HCT116 (cell line): ENCODE data around the gene SIDT1. TPM values are rescaled to one million over a fixed set of nuclear protein-coding genes. Genes with fewer than 3 reads are reported as not detected.

Experiments
- ATAC-seq: fragments of 200-7000 bp; cut with Tn5 transposase; 2 replicates; pipeline ENCODE4 v1.9.1; 2020; ENCODE audit warnings: mild to moderate bottlenecking, moderate library complexity
- BruUV-seq: library from RNA; stranded (reverse); fragments of 400-500 nt; replicated peaks from 2 replicates; lab custom pipeline; 2021; lab: Mats Ljungman, UMichigan
- CTCF ChIA-PET: fragments of 300-600 bp; sonication (Branson Sonifier 250); formaldehyde crosslinking; loops from one replicate; lab custom pipeline; 2021; ENCODE audit warnings: antibody characterized with exemption; lab: Charles Lee
- POLR2A ChIA-PET: fragments of 300-600, 350-600 bp; sonication (Branson Sonifier 250); formaldehyde crosslinking; loops from one replicate; lab custom pipeline; 2021; ENCODE audit warnings: antibody characterized with exemption; lab: Charles Lee
- RAD21 ChIA-PET, 2 experiments: fragments of 300-600 bp; sonication (Branson Sonifier 250); formaldehyde crosslinking; loops; one replicate each; lab custom pipeline; 2023; ENCODE audit warnings: low total read pairs in 2 of 2; ENCODE audit not compliant: uncharacterized antibody in 2 of 2, unreplicated experiment in 2 of 2, low non-redundant PET in 1 of 2; lab: Charles Lee
- DNase-seq: peaks from one replicate; pipeline ENCODE4 v3.0.0-alpha.2; 2010; ENCODE audit warnings: low read depth, low spot score
- H2AFZ ChIP-seq: fragments of 200-600 bp; shearing (Covaris generic), sonication (generic); 2 replicates; pipeline ENCODE4 v1.6.1; 2017; ENCODE audit warnings: low read depth, mixed run types, mixed read lengths, antibody characterized with exemption, low read length; ENCODE audit not compliant: poor library complexity, severe bottlenecking
- H3K27ac ChIP-seq: 2 replicates; pipeline ENCODE4 v1.5.1; 2012; ENCODE audit warnings: low read depth, low read length
- H3K27me3 ChIP-seq: fragments of 200-600 bp; sonication (generic); 2 replicates; pipeline ENCODE4 v1.6.1; 2016; ENCODE audit warnings: mixed run types, low read length, mixed read lengths; ENCODE audit not compliant: insufficient read depth
- H3K36me3 ChIP-seq, 2 experiments: fragments of 200-500 bp in 1 of 2; fragments of 200-600 bp in 1 of 2; sonication (Bioruptor generic) in 1 of 2; sonication (generic) in 1 of 2; 2 replicates each; pipeline versions ENCODE4 v1.5.1 to v1.6.1; 2014 to 2016; ENCODE audit warnings: low read length in 2 of 2, inconsistent platforms in 1 of 2, mixed read lengths in 1 of 2, mixed run types in 1 of 2; ENCODE audit not compliant: insufficient read depth in 2 of 2, control insufficient read depth in 1 of 2
- H3K4me1 ChIP-seq, 2 experiments: fragments of 200-600 bp in 1 of 2; sonication (generic) in 1 of 2; 2 replicates each; pipeline versions ENCODE4 v1.5.1 to v1.6.1; 2012 to 2017; ENCODE audit warnings: low read length in 2 of 2, inconsistent platforms in 1 of 2, mild to moderate bottlenecking in 1 of 2, mixed read lengths in 1 of 2, mixed run types in 1 of 2, moderate library complexity in 1 of 2; ENCODE audit not compliant: insufficient read depth in 2 of 2, control insufficient read depth in 1 of 2
- H3K4me2 ChIP-seq: fragments of 200-600 bp; sonication (generic); 2 replicates; pipeline ENCODE4 v1.6.1; 2017; ENCODE audit warnings: mixed run types, low read length, mixed read lengths
- H3K4me3 ChIP-seq, 2 experiments: fragments of 200-600 bp in 1 of 2; sonication (generic) in 1 of 2; replicated peaks in 1 of 2; 2 replicates each; pipeline ENCODE4 v1.5.1; 2011 to 2016; ENCODE audit warnings: low read length in 2 of 2, control low read depth in 1 of 2, low read depth in 1 of 2, mild to moderate bottlenecking in 1 of 2, mixed read lengths in 1 of 2, mixed run types in 1 of 2
- H3K79me2 ChIP-seq: fragments of 200-600 bp; sonication (generic); 2 replicates; pipeline ENCODE4 v1.6.1; 2017; ENCODE audit warnings: mild to moderate bottlenecking, mixed run types, low read length, moderate library complexity, mixed read lengths; ENCODE audit not compliant: insufficient read depth
- H3K9ac ChIP-seq: fragments of 200-600 bp; sonication (generic); 2 replicates; pipeline ENCODE4 v1.6.1; 2016; ENCODE audit warnings: low read length, mixed read lengths
- H3K9me2 ChIP-seq: fragments of 200-600 bp; sonication (generic), shearing (Covaris generic); 2 replicates; pipeline ENCODE4 v1.6.1; 2017; ENCODE audit warnings: mixed run types, mild to moderate bottlenecking, moderate library complexity; ENCODE audit not compliant: insufficient read depth
- H3K9me3 ChIP-seq, 2 experiments: fragments of 200-500 bp in 1 of 2; fragments of 200-600 bp in 1 of 2; sonication (Bioruptor generic) in 1 of 2; sonication (generic) in 1 of 2; 2 replicates each; pipeline ENCODE4 v1.6.1; 2014 to 2017; ENCODE audit warnings: low read length in 2 of 2, mixed read lengths in 2 of 2, inconsistent platforms in 1 of 2, low read depth in 1 of 2, mild to moderate bottlenecking in 1 of 2, mixed run types in 1 of 2, moderate library complexity in 1 of 2; ENCODE audit not compliant: control insufficient read depth in 1 of 2, insufficient read depth in 1 of 2
- H4K20me1 ChIP-seq: fragments of 200-600 bp; sonication (generic), shearing (Covaris generic); 2 replicates; pipeline ENCODE4 v1.6.1; 2017; ENCODE audit warnings: mixed run types, mild to moderate bottlenecking, moderate library complexity; ENCODE audit not compliant: insufficient read depth
- CBX3 ChIP-seq: IDR thresholded peaks from 2 replicates; pipeline ENCODE4 v1.6.1; 2012; ENCODE audit warnings: low read depth
- EGR1 ChIP-seq: IDR thresholded peaks from 2 replicates; pipeline ENCODE4 v1.6.1; 2012; ENCODE audit warnings: low read depth
- JUND ChIP-seq: IDR thresholded peaks from 2 replicates; pipeline ENCODE4 v1.6.1; 2012
- POLR2A ChIP-seq: IDR thresholded peaks from 2 replicates; pipeline ENCODE4 v1.7.0; 2011; ENCODE audit warnings: borderline replicate concordance; ENCODE audit not compliant: insufficient read depth, insufficient read length; ENCODE audit errors: extremely low read depth
- RAD21 ChIP-seq: IDR thresholded peaks from 2 replicates; pipeline ENCODE4 v1.6.1; 2012; ENCODE audit warnings: low read depth, mild to moderate bottlenecking
- SRF ChIP-seq: IDR thresholded peaks from 2 replicates; pipeline ENCODE4 v1.6.1; 2012; ENCODE audit warnings: low read depth
- TCF7L2 ChIP-seq: IDR thresholded peaks from 2 replicates; pipeline ENCODE4 v1.7.0; 2011; ENCODE audit warnings: borderline replicate concordance, inconsistent platforms; ENCODE audit not compliant: insufficient read depth, insufficient read length; ENCODE audit errors: extremely low read depth
- ZFX ChIP-seq: fragments of 450-650 bp; IDR thresholded peaks from 2 replicates; pipeline ENCODE4 v1.6.1; 2017
- intact Hi-C: fragments of 100-400 bp; cut with micrococcal nuclease; formaldehyde crosslinking; loops from 2 replicates; pipeline ENCODE4 v1.10.0; 2022
- microRNA-seq: library from miRNA; unstranded; fragments of <30 nt; microRNA quantifications from one replicate; pipeline ENCODE4, GENCODE V29; 2016; ENCODE audit warnings: borderline number of aligned reads
- total RNA-seq: library from RNA; stranded (reverse); gene quantifications from one replicate; pipeline ENCODE4 v1.2.1, GENCODE V29; 2021; ENCODE audit not compliant: unreplicated experiment
- TF ChIP-seq, protein P1 (sequence below): IDR thresholded peaks from 2 replicates; pipeline ENCODE4 v1.6.1; 2012
- TF ChIP-seq, protein P2 (sequence below): IDR thresholded peaks from 2 replicates; pipeline ENCODE4 v1.6.1; 2012

Gene SIDT1
- total RNA-seq, 1 experiment from 2014 or later: not detected

DNA sequence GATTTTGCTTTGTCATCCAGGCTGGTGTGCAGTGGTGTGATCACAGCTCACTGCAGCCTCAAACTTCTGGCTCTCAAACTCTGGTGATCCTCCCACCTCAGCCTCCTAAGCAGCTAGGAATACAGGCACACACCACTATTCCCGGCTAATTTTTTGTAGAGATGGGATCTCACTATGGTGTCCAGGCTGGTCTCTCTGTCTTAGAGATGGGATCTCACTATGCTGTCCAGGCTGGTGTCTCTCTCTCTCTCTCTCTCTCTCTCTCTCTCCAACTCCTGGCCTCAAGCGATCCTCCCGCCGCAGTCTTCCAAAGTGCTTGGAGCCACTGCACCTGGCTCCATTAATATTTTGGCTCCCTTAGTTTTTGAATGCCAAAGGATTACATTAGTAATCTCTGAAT is 146.4 kb downstream of the SIDT1 start:
- Histone ChIP-seq H3K79me2 (no peaks in the 10 kb centered on the region), H3K27me3 (no peaks in the 10 kb centered on the region), H3K9me3 (no peaks in the 10 kb centered on the region), H4K20me1 (no peaks in the 10 kb centered on the region), H3K27ac (no peak overlapping the region), H3K4me2 (no peak overlapping the region), H3K9me2 (no peaks in the 10 kb centered on the region), H2AFZ (no peak overlapping the region), H3K4me3 (no peak overlapping the region), H3K9ac (no peak overlapping the region), H3K36me3 (no peaks in the 10 kb centered on the region), H3K4me1 (no peaks in the 10 kb centered on the region)
- RAD21 ChIA-PET: no interaction called here
- no peak for ATAC-seq
- intact Hi-C loops: no loop called here
- TF ChIP-seq, protein P1, sequence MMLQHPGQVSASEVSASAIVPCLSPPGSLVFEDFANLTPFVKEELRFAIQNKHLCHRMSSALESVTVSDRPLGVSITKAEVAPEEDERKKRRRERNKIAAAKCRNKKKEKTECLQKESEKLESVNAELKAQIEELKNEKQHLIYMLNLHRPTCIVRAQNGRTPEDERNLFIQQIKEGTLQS: no peak
- TF ChIP-seq, protein P2, sequence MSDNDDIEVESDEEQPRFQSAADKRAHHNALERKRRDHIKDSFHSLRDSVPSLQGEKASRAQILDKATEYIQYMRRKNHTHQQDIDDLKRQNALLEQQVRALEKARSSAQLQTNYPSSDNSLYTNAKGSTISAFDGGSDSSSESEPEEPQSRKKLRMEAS: no peak
- TF ChIP-seq JUND (no peak), RAD21 (no peak), TCF7L2 (no peak), EGR1 (no peak), POLR2A (no peak), ZFX (no peak), CBX3 (no peak), SRF (no peak)
- DNase-seq: no peak
- BruUV-seq: no TSS peak
- POLR2A ChIA-PET: no interaction called here
- CTCF ChIA-PET: no interaction called here

Small RNA genes within 50 kb of the gene (microRNA-seq; reads per million reads assigned to microRNA genes)
- gene MIR4446: not detected

Other genes with a start within 250 kb of the SIDT1 start
- gene CFAP44, start 91.1 kb upstream of the SIDT1 start, total RNA-seq: 5.4 TPM
- gene SPICE1, start 17.4 kb upstream of the SIDT1 start, total RNA-seq: 10.6 TPM
- 13.5 TPM for gene USF3, start 164.1 kb downstream of the SIDT1 start, total RNA-seq
- 233 TPM for gene NAA50, start 213.7 kb downstream of the SIDT1 start, total RNA-seq
- gene ATP6V1A, start 214.5 kb downstream of the SIDT1 start, total RNA-seq: 54.7 TPM